Neural cell (in vitro differentiated cells): ENCODE measurements around the gene EGFL7.

Experiments used
- EZH2 ChIP-seq: fragments of 200-600, 300-800 bp; shearing (Covaris generic), sonication (generic); IDR thresholded peaks from 2 replicates; pipeline ENCODE4 v1.6.1; 2014; ENCODE audit warnings: antibody characterized with exemption, low read length, borderline replicate concordance, mild to moderate bottlenecking; ENCODE audit not compliant: insufficient read depth, poor library complexity, severe bottlenecking
- MXI1 ChIP-seq: fragments of 450-650 bp; conservative IDR thresholded peaks from 2 replicates; pipeline ENCODE4 v1.6.1; 2014; ENCODE audit warnings: antibody characterized with exemption, mild to moderate bottlenecking; ENCODE audit not compliant: poor library complexity, severe bottlenecking
- POLR2AphosphoS5 ChIP-seq: IDR thresholded peaks from 2 replicates; pipeline ENCODE4 v1.6.1; 2012
- RAD21 ChIP-seq: fragments of 450-650 bp; conservative IDR thresholded peaks from 2 replicates; pipeline ENCODE4 v1.6.1; 2014; ENCODE audit warnings: antibody characterized with exemption, mild to moderate bottlenecking, moderate library complexity
- TAF1 ChIP-seq: IDR thresholded peaks from 2 replicates; pipeline ENCODE4 v1.6.1; 2012; ENCODE audit warnings: low read depth
- TF ChIP-seq, protein P1 (sequence below): fragments of 450-650 bp; IDR thresholded peaks from 2 replicates; pipeline ENCODE4 v1.5.1; 2014; ENCODE audit warnings: antibody characterized with exemption, mild to moderate bottlenecking, moderate library complexity; ENCODE audit not compliant: poor library complexity, severe bottlenecking
- TF ChIP-seq, protein P2 (sequence below): IDR thresholded peaks from 2 replicates; pipeline ENCODE4 v1.6.1; 2012; ENCODE audit warnings: borderline replicate concordance

DNA sequence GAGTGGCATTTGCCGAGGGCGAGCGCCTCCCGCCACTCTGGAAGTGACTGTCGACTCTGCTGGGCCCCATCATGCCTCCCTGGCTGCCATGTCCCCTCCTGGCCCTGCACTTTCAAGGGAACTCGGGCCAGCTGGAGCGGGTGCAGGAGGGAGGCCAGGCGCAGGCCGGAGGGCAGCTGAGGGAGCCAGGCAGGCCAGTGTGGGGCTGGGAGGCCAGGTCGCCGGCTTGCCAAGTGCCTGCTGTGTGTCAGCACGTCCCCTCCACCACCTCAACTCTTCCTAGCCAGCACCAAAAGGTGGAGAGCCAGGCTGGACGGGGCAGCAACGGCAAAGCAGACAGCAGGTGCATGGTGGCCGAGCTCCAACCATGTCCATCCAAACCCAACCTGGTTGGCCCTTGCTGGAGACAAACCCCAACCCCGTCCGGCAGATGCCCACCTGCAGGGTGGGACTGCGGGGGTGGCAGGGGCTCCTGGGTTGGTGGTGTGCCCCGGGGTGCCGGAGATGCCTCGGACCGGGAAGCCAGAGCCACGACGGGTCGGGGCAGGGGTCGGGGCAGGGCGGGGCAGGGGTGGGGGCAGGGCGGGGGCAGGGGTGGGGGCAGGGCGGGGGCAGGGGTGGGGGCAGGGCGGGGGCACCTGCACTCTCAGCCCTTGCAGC lies 36.5 kb upstream of the EGFL7 start:
- TF ChIP-seq EZH2: no peak
- TF ChIP-seq, protein P1, sequence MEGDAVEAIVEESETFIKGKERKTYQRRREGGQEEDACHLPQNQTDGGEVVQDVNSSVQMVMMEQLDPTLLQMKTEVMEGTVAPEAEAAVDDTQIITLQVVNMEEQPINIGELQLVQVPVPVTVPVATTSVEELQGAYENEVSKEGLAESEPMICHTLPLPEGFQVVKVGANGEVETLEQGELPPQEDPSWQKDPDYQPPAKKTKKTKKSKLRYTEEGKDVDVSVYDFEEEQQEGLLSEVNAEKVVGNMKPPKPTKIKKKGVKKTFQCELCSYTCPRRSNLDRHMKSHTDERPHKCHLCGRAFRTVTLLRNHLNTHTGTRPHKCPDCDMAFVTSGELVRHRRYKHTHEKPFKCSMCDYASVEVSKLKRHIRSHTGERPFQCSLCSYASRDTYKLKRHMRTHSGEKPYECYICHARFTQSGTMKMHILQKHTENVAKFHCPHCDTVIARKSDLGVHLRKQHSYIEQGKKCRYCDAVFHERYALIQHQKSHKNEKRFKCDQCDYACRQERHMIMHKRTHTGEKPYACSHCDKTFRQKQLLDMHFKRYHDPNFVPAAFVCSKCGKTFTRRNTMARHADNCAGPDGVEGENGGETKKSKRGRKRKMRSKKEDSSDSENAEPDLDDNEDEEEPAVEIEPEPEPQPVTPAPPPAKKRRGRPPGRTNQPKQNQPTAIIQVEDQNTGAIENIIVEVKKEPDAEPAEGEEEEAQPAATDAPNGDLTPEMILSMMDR: no peak
- TF ChIP-seq RAD21: no peak
- TF ChIP-seq TAF1: no peak
- TF ChIP-seq, protein P2, sequence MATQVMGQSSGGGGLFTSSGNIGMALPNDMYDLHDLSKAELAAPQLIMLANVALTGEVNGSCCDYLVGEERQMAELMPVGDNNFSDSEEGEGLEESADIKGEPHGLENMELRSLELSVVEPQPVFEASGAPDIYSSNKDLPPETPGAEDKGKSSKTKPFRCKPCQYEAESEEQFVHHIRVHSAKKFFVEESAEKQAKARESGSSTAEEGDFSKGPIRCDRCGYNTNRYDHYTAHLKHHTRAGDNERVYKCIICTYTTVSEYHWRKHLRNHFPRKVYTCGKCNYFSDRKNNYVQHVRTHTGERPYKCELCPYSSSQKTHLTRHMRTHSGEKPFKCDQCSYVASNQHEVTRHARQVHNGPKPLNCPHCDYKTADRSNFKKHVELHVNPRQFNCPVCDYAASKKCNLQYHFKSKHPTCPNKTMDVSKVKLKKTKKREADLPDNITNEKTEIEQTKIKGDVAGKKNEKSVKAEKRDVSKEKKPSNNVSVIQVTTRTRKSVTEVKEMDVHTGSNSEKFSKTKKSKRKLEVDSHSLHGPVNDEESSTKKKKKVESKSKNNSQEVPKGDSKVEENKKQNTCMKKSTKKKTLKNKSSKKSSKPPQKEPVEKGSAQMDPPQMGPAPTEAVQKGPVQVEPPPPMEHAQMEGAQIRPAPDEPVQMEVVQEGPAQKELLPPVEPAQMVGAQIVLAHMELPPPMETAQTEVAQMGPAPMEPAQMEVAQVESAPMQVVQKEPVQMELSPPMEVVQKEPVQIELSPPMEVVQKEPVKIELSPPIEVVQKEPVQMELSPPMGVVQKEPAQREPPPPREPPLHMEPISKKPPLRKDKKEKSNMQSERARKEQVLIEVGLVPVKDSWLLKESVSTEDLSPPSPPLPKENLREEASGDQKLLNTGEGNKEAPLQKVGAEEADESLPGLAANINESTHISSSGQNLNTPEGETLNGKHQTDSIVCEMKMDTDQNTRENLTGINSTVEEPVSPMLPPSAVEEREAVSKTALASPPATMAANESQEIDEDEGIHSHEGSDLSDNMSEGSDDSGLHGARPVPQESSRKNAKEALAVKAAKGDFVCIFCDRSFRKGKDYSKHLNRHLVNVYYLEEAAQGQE: no peak
- TF ChIP-seq POLR2AphosphoS5: no peak
- no peak for TF ChIP-seq MXI1
